ENCODE data around the gene SLC39A9. TPM values are rescaled to one million over a fixed set of nuclear protein-coding genes. Genes with fewer than 3 reads are reported as not detected.

Gene SLC39A9
- total RNA-seq, 1 donor from 2014 or later, result 60.9 TPM

GRCh38 chr14:69480136-69480535 is 81.6 kb downstream of the SLC39A9 start:
- H3K9me3 Mint-ChIP-seq, result no peaks in the 10 kb centered on the region
- H3K36me3 Mint-ChIP-seq, result no peaks in the 10 kb centered on the region
- H3K4me3 Mint-ChIP-seq, result no peak overlapping the region
- DNase-seq (ENCODE audit: extremely low spot score, unreplicated experiment), result no peak
- H3K27me3 Mint-ChIP-seq, result peaks cover 53% of the 10 kb centered on the region
- H3K4me1 Mint-ChIP-seq (ENCODE audit: unreplicated experiment), result peaks cover 4% of the 10 kb centered on the region
- no peak for TF ChIP-seq CTCF (conservative IDR thresholded peaks at IDR 0.05)
- no peak overlapping the region for H3K27ac Mint-ChIP-seq

DNA sequence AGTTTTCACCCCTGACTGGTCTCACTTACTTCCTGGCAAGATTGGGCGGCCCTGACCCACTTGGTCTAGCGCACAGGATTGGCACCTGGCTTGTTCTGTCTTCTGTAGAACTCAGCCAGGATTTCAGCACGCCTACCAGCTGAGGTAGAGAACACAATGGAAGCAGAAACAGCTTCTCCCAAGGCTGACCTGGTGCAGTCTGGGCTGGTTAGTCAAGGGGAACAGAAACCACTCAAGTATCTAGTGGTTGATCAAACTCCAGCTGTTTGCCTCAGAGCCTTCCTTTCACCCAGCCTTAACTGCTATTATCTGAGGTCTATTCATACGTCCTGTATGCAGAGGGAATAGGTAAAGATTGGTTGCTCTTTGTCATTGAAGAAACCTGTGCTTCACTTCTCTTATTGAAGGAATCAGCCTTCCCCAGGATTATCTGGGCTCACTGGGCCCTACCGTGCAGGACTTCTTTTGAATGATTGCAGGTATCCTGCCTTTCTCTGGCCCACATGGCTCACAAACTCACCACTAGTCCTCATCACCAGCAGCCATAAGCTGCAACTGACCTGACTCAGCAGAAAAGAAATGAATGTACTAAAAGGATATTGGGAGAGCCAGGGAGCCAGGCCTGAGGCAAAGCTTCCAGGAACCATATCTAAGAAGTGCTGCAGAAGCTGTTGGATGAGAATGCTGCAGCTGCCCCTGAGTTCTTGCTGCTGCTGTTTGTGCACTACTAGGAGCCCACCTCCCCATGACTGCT is 83.5 kb downstream of the SLC39A9 start:
- Mint-ChIP-seq H3K27me3 (peaks cover 72% of the 10 kb centered on the region), H3K4me1 (ENCODE audit: unreplicated experiment) (peaks cover 4% of the 10 kb centered on the region), H3K9me3 (no peaks in the 10 kb centered on the region), H3K4me3 (no peak overlapping the region), H3K27ac (no peak overlapping the region), H3K36me3 (no peaks in the 10 kb centered on the region)
- no peak for TF ChIP-seq CTCF (conservative IDR thresholded peaks at IDR 0.05)
- no peak for DNase-seq (ENCODE audit: extremely low spot score, unreplicated experiment)

- no peak for DNase-seq (ENCODE audit: extremely low spot score, unreplicated experiment)
- H3K27me3 Mint-ChIP-seq, result peaks cover 83% of the 10 kb centered on the region
- no peak overlapping the region for H3K27ac Mint-ChIP-seq
- peak overlapping the region; percentile 85 for H3K4me3 Mint-ChIP-seq
- no peak for TF ChIP-seq CTCF (conservative IDR thresholded peaks at IDR 0.05)
- H3K9me3 Mint-ChIP-seq, result no peaks in the 10 kb centered on the region
- H3K4me1 Mint-ChIP-seq (ENCODE audit: unreplicated experiment), result peaks cover 8% of the 10 kb centered on the region
- H3K36me3 Mint-ChIP-seq, result no peaks in the 10 kb centered on the region
Measured at GRCh38 chr14:69483765-69484443, 85.4 kb downstream of the SLC39A9 start.

DNA sequence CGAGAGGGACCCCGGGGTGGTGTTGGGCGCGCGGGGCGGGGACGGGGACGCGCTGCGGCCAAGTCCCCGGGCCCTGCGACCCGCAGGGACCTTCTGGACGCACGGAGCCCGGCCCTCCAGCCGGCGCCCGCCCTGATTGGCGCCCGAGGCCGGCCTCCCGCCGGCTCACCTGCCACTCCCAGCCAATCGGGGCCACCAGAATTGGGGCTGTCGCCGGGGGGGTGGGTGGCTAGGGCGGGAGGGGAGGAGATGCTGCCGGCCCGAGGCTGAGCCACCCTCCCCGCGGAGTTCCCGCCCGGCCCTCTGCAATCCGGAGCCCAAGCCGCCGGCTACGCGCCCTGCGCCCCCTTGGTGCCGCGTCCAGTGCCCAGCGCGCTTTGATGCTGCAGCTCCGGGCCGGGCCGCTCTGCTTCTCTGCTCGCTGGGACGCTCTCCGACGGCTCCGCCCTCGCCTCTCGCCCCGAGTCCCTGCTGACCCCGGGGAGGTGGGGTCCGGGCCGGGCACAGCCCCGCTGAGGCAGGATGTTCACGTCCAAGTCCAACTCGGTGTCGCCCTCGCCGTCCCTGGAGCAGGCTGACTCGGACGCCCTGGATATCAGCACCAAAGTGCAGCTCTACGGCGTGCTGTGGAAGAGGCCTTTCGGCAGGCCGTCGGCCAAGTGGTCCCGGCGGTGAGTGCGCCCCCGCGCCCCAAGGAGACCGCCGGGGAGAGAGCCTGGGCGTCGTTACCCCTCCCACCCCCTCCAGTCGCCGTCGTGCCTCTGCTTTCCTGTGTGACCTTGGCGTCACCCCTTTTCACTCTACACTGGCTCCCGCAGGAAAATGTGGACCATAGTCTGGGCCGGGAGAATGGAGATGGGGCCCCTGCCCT is 86.2 kb downstream of the SLC39A9 start, which contains the start of gene PLEKHD1:
PLEKHD1 (plus strand) TSS at position 285 of the 871 bp plus-strand sequence; CDS start at position 523, 238 bp downstream.
- H3K27me3 Mint-ChIP-seq, result peaks cover 81% of the 10 kb centered on the region
- H3K36me3 Mint-ChIP-seq, result no peaks in the 10 kb centered on the region
- TF ChIP-seq CTCF (conservative IDR thresholded peaks at IDR 0.05), result no peak
- H3K27ac Mint-ChIP-seq, result no peak within 1 kb of the TSS
- H3K4me3 Mint-ChIP-seq, result peak within 1 kb of the TSS; percentile 85
- peaks cover 8% of the 10 kb centered on the region for H3K4me1 Mint-ChIP-seq (ENCODE audit: unreplicated experiment)
- H3K9me3 Mint-ChIP-seq, result no peaks in the 10 kb centered on the region
- DNase-seq (ENCODE audit: extremely low spot score, unreplicated experiment), result no peak

GRCh38 chr14:69485315-69485660 is 86.8 kb downstream of the SLC39A9 start:
- Mint-ChIP-seq H3K27me3 (peaks cover 76% of the 10 kb centered on the region), H3K4me3 (peak overlapping the region; percentile 51)

More at GRCh38 chr14:69485315-69485660, 86.8 kb downstream of the SLC39A9 start:
- TF ChIP-seq CTCF (conservative IDR thresholded peaks at IDR 0.05), result no peak
- Mint-ChIP-seq H3K9me3 (no peaks in the 10 kb centered on the region), H3K27ac (no peak overlapping the region), H3K4me1 (ENCODE audit: unreplicated experiment) (peaks cover 8% of the 10 kb centered on the region), H3K36me3 (no peaks in the 10 kb centered on the region)
- DNase-seq (ENCODE audit: extremely low spot score, unreplicated experiment), result no peak

Data from type B pancreatic cell (in vitro differentiated cells).